ENCODE data around the gene TIMELESS. TPM values are rescaled to one million over a fixed set of nuclear protein-coding genes. Genes with fewer than 3 reads are reported as not detected.

TIMELESS gene
- total and polyA plus RNA-seq, 4 donors: 5.1 to 17.6 (median 10.3) TPM

DNA sequence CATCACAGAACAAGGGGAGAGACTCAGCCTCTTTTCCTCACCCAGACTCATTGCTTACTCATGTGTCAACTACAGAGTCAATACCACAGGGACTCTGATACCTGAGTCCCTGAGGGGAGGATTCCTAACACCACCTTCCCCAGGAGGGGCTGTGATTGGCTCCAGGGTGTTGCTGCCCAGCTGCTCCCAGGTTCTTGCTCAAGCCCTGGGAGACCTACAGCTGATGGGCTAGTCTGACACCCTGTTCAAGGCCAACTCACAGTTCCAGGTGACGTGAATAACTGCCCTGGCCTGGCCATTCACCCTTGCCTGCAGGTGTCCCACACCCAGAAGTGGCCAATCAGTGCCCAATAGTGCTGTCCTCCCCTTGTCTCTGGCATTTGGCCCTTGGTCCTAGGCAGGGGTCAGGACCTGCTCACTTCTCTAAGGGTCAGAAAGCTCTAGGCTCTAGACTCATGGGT is 27.8 kb upstream of the TIMELESS start:
- H3K36me3 ChIP-seq (ENCODE audit: control insufficient read depth in 4 of 4, insufficient read depth in 3 of 4, low read depth in 1 of 4, low read length in 3 of 4): peaks cover 0 to 13% (median 9%) of the 10 kb centered on the region in 4 donors
- H3K27me3 ChIP-seq (ENCODE audit: control insufficient read depth in 4 of 4, insufficient read depth in 4 of 4, low read length in 3 of 4): no peaks in the 10 kb centered on the region
- no peak overlapping the region for H3K9ac ChIP-seq (ENCODE audit: low read depth in 1 of 2, low read length in 2 of 2)
- peaks cover 3 to 49% (median 36%) of the 10 kb centered on the region in 4 donors for H3K4me1 ChIP-seq (ENCODE audit: control insufficient read depth in 4 of 4, insufficient read depth in 4 of 4, low read length in 3 of 4)
- no peaks in the 10 kb centered on the region for H3K9me3 ChIP-seq (ENCODE audit: control insufficient read depth in 4 of 4, low read length in 3 of 4)
- peak; percentile 69 for DNase-seq (ENCODE audit: low spot score)
- 42% methylated on average over 1 of the region's 1 CpG for WGBS
- peak overlapping the region; percentile 83 to 84 for H3K27ac ChIP-seq (ENCODE audit: low read depth in 1 of 2, low read length in 2 of 2)
- no peak overlapping the region for H3K4me3 ChIP-seq (ENCODE audit: low read depth in 1 of 3, low read length in 3 of 3)
- TF ChIP-seq FOXA2 (IDR thresholded peaks at IDR 0.05) (peak; percentile 96), JUND (IDR thresholded peaks at IDR 0.05) (peak; percentile 86 to 95), NR2F2 (IDR thresholded peaks at IDR 0.05) (peak; percentile 95), SP1 (IDR thresholded peaks at IDR 0.05) (peak; percentile 100), TAF1 (conservative IDR thresholded peaks at IDR 0.05) (no peak), RXRA (IDR thresholded peaks at IDR 0.05) (peak; percentile 99 to 100), GABPA (IDR thresholded peaks at IDR 0.05 in 1 of 2, conservative IDR thresholded peaks at IDR 0.05 in 1 of 2) (peak in 1 of 2 donors; percentile 36), EGR1 (IDR thresholded peaks at IDR 0.05; ENCODE audit: low read depth in 2 of 2) (peak; percentile 40 to 75), HNF4A (conservative IDR thresholded peaks at IDR 0.05) (peak; percentile 98), FOXA1 (IDR thresholded peaks at IDR 0.05) (peak; percentile 92), YY1 (IDR thresholded peaks at IDR 0.05) (peak; percentile 84), RAD21 (IDR thresholded peaks at IDR 0.05) (peak in 1 of 2 donors; percentile 16), HNF4G (IDR thresholded peaks at IDR 0.05) (peak; percentile 84)
- TF ChIP-seq, protein P1, sequence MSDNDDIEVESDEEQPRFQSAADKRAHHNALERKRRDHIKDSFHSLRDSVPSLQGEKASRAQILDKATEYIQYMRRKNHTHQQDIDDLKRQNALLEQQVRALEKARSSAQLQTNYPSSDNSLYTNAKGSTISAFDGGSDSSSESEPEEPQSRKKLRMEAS (IDR thresholded peaks at IDR 0.05): peak; percentile 92
- TF ChIP-seq, protein P2, sequence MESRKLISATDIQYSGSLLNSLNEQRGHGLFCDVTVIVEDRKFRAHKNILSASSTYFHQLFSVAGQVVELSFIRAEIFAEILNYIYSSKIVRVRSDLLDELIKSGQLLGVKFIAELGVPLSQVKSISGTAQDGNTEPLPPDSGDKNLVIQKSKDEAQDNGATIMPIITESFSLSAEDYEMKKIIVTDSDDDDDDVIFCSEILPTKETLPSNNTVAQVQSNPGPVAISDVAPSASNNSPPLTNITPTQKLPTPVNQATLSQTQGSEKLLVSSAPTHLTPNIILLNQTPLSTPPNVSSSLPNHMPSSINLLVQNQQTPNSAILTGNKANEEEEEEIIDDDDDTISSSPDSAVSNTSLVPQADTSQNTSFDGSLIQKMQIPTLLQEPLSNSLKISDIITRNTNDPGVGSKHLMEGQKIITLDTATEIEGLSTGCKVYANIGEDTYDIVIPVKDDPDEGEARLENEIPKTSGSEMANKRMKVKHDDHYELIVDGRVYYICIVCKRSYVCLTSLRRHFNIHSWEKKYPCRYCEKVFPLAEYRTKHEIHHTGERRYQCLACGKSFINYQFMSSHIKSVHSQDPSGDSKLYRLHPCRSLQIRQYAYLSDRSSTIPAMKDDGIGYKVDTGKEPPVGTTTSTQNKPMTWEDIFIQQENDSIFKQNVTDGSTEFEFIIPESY (IDR thresholded peaks at IDR 0.05): peak; percentile 95
- TF ChIP-seq, protein P3, sequence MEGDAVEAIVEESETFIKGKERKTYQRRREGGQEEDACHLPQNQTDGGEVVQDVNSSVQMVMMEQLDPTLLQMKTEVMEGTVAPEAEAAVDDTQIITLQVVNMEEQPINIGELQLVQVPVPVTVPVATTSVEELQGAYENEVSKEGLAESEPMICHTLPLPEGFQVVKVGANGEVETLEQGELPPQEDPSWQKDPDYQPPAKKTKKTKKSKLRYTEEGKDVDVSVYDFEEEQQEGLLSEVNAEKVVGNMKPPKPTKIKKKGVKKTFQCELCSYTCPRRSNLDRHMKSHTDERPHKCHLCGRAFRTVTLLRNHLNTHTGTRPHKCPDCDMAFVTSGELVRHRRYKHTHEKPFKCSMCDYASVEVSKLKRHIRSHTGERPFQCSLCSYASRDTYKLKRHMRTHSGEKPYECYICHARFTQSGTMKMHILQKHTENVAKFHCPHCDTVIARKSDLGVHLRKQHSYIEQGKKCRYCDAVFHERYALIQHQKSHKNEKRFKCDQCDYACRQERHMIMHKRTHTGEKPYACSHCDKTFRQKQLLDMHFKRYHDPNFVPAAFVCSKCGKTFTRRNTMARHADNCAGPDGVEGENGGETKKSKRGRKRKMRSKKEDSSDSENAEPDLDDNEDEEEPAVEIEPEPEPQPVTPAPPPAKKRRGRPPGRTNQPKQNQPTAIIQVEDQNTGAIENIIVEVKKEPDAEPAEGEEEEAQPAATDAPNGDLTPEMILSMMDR (IDR thresholded peaks at IDR 0.05; ENCODE audit: low read depth, low read length, missing input control): no peak
- TF ChIP-seq, protein P4, sequence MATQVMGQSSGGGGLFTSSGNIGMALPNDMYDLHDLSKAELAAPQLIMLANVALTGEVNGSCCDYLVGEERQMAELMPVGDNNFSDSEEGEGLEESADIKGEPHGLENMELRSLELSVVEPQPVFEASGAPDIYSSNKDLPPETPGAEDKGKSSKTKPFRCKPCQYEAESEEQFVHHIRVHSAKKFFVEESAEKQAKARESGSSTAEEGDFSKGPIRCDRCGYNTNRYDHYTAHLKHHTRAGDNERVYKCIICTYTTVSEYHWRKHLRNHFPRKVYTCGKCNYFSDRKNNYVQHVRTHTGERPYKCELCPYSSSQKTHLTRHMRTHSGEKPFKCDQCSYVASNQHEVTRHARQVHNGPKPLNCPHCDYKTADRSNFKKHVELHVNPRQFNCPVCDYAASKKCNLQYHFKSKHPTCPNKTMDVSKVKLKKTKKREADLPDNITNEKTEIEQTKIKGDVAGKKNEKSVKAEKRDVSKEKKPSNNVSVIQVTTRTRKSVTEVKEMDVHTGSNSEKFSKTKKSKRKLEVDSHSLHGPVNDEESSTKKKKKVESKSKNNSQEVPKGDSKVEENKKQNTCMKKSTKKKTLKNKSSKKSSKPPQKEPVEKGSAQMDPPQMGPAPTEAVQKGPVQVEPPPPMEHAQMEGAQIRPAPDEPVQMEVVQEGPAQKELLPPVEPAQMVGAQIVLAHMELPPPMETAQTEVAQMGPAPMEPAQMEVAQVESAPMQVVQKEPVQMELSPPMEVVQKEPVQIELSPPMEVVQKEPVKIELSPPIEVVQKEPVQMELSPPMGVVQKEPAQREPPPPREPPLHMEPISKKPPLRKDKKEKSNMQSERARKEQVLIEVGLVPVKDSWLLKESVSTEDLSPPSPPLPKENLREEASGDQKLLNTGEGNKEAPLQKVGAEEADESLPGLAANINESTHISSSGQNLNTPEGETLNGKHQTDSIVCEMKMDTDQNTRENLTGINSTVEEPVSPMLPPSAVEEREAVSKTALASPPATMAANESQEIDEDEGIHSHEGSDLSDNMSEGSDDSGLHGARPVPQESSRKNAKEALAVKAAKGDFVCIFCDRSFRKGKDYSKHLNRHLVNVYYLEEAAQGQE (IDR thresholded peaks at IDR 0.05): peak; percentile 75
- TF ChIP-seq, protein P5, sequence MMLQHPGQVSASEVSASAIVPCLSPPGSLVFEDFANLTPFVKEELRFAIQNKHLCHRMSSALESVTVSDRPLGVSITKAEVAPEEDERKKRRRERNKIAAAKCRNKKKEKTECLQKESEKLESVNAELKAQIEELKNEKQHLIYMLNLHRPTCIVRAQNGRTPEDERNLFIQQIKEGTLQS (IDR thresholded peaks at IDR 0.05): peak; percentile 85

Data from liver (tissue), 9 donors.